NCI-H526 treated with DMSO at 0.1 percent for 48 hours (cell line): ENCODE data around the gene DEFB108B.
"Not testable (repeated sequence)": the region's sequence is repeated elsewhere in the genome, so short reads cannot be mapped to it uniquely, and the experiment has no call there.

Source experiments
- DNase-seq: peaks from one replicate; lab custom pipeline; 2025; lab: John Stamatoyannopoulos, UW

Gene DEFB108B

DNA sequence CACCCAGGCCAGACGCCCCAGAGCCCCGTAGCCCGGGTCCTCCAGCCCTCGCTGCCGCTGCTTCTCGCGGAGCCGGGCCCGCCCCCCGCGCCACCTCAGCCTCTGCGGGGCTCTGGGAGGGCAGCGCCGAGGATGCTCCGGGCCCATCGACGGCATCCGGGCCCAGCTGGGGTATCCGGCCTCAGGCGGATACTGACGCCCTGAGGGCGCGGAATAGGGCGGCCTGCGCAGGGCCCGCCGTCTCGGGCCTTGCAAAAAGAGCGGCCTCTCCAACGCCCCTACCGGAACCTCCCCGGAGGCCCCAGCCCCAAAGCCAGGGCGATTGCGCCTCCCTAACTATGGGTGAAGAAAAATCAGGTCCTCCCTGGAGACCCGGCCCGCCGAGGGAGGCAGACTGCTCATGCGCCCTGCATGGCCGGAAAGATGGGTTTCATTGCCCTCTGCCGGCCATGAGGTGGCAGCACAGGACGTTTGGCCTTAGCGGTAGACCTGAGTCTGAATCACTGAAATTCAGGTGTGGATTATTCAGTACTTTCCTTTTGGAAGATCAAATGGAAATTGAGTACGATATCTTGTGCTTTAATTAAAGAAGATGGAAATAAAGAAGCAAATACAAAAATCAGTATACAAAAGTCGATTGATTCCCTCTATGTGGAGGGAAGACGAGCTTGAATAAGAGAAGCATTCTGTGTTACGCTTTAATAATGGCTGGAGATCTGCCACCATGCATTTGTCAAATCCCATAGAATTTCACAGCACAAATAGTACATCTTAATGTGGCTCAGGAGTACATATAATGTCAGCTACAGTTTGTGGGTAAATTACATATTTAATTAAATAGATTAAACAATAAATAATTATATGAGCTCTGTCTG, 19.3 kb upstream of the DEFB108B start:
- DNase-seq = peak; percentile 47

DNA sequence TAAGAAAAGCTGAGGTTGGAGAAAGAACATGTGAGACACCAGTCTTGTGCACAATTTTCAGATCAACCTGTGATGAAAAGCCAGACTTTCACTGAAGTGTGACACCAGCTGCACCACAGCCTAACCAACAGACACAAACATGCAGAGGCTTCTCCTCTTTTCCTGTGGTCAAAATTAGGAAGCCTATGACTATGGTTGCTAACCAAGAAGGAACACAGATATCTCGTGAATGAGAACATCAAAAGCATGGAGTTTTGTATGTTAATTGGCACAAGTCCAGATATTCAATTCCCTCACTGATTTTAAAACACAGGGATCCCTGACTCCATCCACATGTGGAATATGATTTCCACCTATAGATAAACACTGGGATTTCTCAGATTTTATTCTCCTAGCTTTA, 11.5 kb upstream of the DEFB108B start:
- not testable (repeated sequence) for DNase-seq

DNA sequence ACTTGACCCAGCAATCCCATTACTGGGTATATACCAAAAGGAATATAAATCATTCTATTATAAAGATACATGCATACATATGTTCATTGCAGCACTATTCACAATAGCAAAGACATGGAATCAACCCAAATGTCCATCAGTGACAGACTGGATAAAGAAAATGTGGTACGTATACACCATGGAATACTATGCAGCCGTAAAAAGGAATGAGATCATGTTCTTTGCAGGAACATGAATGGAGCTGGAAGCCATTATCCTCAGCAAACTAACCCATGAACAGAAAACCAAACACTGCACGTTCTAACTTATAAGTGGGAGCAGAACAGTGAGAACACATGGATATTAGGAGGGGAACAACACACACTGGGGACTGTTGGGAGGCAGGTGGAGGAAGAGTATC, 3.8 kb upstream of the DEFB108B start:
- not testable (repeated sequence) for DNase-seq

DNA sequence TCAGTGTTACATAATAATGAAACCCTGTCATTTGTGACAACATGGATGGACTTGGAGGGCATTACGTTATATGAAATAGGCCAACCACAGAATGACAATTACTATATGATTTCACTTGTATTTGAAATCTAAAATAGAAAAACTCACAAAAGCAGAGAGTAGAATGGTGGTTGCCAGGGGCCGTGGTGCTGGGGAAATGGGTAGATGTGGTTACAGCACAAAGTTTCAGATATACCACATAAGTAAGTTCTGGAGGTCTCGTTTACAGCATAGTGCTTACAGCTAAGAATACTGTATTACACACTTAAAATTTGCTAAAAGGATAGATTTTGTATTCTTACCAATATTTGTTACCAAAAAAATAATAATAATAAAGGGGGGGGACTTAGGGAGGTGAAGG, 3.3 kb upstream of the DEFB108B start:
- DNase-seq = not testable (repeated sequence)

DNA sequence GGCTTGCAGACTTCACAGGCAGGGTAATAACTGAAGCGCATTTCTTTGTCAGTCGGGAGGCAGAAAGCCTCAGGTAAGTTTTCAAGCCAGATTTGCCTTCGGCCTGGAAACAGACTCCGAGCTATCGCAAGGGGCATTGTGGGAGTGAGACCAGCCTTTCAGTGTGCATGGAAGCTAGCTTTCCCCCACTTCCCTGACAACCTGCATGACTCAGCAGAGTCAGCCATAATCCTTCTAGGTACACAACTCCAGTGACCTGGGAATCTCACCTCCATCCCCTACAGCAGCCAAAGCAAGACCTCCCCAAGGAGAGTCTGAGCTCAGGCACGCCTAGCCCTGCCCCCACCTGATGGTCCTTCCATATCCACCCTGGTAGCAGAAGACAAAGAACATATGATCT, 9.7 kb downstream of the DEFB108B start:
- DNase-seq = not testable (repeated sequence)

DNA sequence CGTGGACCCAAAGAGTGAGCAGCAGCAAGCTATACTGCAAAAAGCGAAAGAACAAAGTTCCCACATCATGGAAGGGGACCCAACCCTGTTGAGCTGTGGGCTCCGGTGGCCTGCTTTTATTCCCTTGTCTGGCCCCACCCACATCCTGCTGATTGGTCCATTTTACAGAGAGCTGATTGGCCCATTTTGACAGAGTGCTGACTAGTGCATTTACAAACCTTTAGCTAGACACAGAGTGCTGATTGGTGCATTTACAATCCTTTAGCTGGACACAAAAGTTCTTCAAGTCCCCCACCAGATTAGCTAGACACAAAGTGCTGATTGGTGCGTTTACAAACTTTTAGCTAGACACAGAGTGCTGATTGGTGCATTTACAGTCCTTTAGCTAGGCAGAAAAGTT, 10.4 kb downstream of the DEFB108B start:
- not testable (repeated sequence) for DNase-seq

DNA sequence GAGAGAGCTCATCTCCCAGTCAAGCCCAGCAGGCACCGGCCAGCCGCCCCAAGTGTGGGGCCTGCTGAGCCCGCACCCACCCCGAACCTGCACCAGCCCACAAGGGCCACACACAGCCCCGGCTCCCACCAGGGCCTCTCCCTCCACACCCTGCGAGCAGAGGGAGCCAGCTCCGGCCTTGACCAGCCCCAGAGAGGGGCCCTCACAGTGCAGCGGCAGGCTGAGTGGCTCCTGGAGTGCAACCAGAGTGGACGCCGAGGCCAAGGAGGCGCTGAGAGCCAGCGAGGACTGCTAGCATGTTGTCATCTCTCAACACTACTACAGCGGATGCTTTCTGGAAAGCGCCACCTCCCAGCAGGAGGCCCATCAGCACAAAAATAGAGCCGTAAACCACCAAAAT, 10.9 kb downstream of the DEFB108B start:
- no peak for DNase-seq

DNA sequence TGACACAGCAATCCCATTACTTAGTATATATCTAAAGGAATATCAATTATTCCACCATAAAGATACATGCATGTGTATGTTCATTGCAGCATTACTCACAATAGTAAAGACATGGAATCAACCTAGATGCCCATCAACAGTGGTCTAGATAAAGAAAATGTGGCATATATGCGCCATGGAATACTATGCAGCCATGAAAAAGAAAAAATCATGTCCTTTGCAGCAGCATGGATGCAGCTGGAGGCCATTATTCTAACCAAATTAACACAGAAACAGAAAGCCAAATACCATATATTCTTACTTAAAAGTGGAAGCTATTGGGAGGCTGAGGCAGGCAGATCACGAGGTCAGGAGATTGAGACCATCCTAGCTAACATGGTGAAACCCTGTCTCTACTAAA, 20.9 kb downstream of the DEFB108B start:
- DNase-seq = not testable (repeated sequence)

DNA sequence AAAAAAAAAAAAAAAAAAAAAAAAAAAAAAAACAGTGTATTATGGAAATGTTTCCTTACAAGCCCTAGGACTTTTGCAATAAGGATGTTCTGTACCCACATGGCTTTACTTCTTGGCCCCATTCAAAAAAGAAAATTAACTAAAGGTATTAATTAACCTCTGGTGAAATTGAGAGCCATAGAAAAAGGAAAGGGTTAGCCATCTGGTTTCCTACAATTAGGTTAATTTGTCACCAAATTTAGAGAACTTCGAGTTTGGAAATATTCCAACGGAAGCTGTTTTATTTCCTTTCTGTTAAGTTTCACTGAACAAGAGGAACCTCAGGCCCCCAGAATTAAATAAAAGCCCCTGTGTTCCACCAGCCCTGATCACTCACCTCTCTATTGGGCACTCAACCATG, 22.9 kb downstream of the DEFB108B start:
- not testable (repeated sequence) for DNase-seq

DNA sequence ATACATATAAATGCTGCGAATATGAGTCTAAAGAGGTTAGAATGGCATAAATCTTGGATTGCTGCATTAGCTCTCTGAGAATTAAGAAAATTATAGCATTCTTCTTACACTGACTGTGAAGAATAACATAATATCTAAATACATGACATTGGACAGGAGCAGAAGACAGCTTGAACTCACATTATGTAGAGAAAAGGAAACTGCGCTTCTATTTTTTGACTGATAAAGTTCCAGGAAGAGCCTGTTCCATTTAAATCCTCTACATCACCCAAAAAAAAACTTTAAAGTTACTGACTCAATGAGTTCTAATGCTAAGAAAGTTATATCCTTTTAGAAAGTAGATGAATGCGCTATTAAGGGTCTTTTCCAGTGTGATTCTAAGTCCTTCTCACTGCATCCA, 27.8 kb downstream of the DEFB108B start:
- DNase-seq = not testable (repeated sequence)

DNA sequence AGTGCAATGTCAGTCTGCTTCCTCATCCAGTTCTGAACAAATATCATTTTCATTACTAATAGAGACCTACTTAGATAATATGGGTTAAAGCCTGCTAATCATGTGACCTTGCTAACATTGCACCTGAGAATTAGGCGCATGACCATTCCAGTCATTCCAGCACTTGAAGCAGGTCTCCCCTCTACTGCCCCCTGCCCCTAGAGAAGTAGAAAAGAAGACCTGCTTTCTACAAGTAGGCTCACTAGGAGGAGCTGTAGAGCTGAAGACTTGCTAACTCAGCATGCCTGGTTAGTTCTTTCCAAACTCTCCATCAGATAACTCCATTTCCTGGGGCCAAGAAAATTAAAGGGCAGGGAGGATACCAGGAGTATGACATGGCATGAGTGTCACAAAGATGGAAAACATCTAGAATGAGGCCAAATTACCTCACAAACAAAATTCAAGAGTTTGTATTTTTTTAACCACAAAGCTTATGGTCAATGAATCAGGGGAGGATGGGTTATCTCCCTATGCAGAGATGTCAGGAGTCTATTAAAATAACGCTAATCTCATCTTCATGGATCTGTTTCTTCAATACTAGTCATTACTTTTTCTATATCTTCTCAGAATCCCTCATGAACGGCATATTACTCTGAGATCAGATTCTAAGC, 31.1 kb downstream of the DEFB108B start:
- peak; percentile 54 for DNase-seq

DNA sequence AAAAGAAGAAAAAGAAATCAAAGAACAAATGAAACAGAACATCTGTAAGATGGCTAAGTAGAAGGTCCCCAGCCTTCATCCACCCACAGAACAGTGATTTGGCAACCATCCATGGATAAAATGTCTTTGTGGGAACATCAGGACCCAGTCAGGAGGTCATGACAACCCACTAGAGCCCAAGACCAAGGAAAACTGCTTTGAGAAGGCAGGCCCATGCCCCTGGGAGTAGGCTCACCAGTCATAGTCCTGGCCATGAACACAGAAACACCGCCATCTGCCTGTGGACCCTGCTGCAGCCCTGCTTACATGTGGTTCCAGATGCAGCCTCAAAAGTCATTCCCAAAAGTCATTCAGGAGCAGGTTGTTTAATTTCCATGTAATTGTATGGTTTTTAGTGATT, 34.2 kb downstream of the DEFB108B start:
- DNase-seq = not testable (repeated sequence)

DNA sequence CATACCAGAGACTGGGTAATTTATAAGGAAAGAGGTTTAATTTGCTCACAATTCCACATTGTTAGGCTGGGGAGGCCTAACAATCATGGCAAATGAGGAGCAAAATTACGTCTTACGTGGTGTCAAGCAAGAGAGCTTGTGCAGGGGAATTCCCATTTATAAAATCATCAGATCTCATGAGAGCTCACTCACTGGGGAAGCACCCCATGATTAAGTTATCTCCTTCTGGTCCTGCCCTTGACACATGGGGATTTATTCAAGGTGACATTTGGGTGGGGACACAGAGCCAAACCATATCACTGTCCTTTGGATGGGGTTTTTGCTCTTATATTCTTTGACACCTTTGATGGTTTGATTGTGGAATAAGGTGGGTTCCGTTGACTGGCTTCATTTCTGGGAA, 36.9 kb downstream of the DEFB108B start:
- not testable (repeated sequence) for DNase-seq

DNA sequence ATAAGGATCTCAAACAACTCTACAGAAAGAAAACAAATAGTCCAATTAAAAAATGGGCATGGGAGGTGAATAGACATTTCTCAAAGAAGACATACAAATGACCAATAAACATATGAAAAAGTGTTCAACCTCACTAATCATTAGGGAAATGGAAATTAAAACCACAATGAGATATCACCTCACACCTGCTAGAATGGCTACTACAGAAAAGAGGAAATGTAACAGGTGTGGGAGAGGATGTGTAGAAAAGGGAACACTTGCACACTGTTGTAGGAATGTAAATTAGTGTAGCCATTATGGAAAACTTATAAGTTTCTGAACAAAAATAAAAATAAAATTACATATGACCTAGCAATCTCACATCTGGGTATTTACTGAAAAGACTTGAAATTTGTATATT, 37.7 kb downstream of the DEFB108B start:
- not testable (repeated sequence) for DNase-seq

DNA sequence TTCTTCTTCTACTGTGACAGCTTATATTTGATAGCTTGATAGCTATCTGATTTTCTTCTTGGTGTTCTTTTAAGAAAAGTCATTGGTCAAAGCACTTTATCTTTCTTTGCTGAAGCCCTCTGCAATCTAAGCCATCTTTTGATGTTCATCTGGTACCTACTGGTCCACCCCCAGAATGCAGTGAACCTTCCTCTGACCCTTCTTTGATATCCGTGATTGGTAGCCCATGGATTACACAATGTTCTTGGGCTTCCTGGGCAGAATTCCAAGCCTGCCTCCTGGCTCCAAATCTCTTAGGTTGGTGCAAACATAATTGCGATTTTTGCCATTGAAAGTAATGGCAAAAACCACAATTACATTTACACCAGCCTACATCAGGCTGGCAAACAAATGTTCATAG, 43.3 kb downstream of the DEFB108B start:
- DNase-seq = not testable (repeated sequence)

DNA sequence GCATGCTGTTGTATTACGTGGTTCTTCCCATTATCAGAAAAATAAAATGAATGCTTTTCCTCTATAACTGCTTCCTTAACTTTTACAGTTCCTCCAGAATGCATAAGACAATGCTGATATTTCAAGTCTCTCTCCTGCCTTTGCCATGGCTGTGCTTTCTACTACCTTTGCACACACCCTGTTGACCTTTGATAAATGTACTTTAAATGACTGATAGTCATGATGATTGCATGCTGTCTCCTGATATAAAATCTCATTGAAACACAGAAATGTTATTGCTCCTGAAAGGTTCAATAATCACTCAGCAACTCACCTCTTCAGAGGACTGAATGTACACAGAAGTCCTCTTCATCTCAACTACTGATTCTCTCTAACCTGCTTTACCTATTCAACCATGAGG, 45.1 kb downstream of the DEFB108B start, which contains the start of gene DEFB131B:
Gene DEFB131B (plus strand): TSS at position 395 of the 400 bp plus-strand sequence. CDS start 0 bp downstream, at position 395.
- not testable (repeated sequence) for DNase-seq

DNA sequence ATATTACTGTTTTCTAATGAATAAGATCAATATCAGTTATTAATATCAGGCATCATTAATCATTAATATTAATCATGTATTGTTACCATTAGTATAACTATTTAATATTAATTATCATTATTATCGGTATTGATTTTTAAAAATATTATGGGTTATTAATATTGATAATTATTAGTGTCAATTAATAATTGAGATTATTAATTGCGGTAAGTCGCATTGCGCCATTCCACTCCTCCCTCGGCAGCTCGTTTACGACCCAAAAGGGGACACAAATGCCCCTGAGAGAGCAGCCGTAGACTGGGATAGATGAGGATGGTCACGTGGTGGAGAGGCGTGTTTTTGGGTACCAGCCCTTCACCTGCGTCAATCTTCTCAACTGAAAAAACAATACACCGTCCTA, 52.8 kb downstream of the DEFB108B start:
- not testable (repeated sequence) for DNase-seq
